Measurements from ENCODE around the gene GATA5.

Gene GATA5

GRCh38 chr20:62488470-62488869 is 12.7 kb upstream of the GATA5 start:
- DNase-seq (ENCODE audit: low read depth, low spot score) = no peak

GRCh38 chr20:62487561-62488354 is 12.0 kb upstream of the GATA5 start:
- DNase-seq (ENCODE audit: low read depth, low spot score) = no peak

GRCh38 chr20:62487118-62487517 is 11.3 kb upstream of the GATA5 start:
- no peak for DNase-seq (ENCODE audit: low read depth, low spot score)

GRCh38 chr20:62486484-62486883 is 10.7 kb upstream of the GATA5 start:
- DNase-seq (ENCODE audit: low read depth, low spot score) = no peak

GRCh38 chr20:62485701-62486089 is 9.9 kb upstream of the GATA5 start:
- DNase-seq (ENCODE audit: low read depth, low spot score) = no peak

- DNase-seq (ENCODE audit: low read depth, low spot score) = peak; percentile 83
Measured at GRCh38 chr20:62485062-62485700, 9.4 kb upstream of the GATA5 start.

GRCh38 chr20:62484478-62484877 is 8.7 kb upstream of the GATA5 start:
- DNase-seq (ENCODE audit: low read depth, low spot score) = no peak

GRCh38 chr20:62483613-62484458 is 8.0 kb upstream of the GATA5 start:
- no peak for DNase-seq (ENCODE audit: low read depth, low spot score)

GRCh38 chr20:62482974-62483373 is 7.2 kb upstream of the GATA5 start:
- DNase-seq (ENCODE audit: low read depth, low spot score) = no peak

- DNase-seq (ENCODE audit: low read depth, low spot score) = no peak
Measured at GRCh38 chr20:62482146-62482809, 6.5 kb upstream of the GATA5 start.

GRCh38 chr20:62481425-62482145 is 5.8 kb upstream of the GATA5 start:
- no peak for DNase-seq (ENCODE audit: low read depth, low spot score)

- DNase-seq (ENCODE audit: low read depth, low spot score) = no peak
Measured at GRCh38 chr20:62480318-62480717, 4.5 kb upstream of the GATA5 start.

GRCh38 chr20:62479656-62480055 is 3.9 kb upstream of the GATA5 start:
- no peak for DNase-seq (ENCODE audit: low read depth, low spot score)

- no peak for DNase-seq (ENCODE audit: low read depth, low spot score)
Measured at GRCh38 chr20:62479156-62479555, 3.4 kb upstream of the GATA5 start.

- no peak for DNase-seq (ENCODE audit: low read depth, low spot score)
Measured at GRCh38 chr20:62477669-62478455, 2.1 kb upstream of the GATA5 start.

GRCh38 chr20:62476056-62476838 is 452 bp upstream of the GATA5 start:
- no peak for DNase-seq (ENCODE audit: low read depth, low spot score)

- DNase-seq (ENCODE audit: low read depth, low spot score) = no peak
Measured at GRCh38 chr20:62475027-62475771, 596 bp downstream of the GATA5 start.

- no peak for DNase-seq (ENCODE audit: low read depth, low spot score)
Measured at GRCh38 chr20:62474604-62475026, 1.2 kb downstream of the GATA5 start.
